ENCODE data around the gene C14orf180. TPM values are rescaled to one million over a fixed set of nuclear protein-coding genes. Genes with fewer than 3 reads are reported as not detected.

The C14orf180 gene
- total RNA-seq, 4 donors from 2014 or later: 6.0 to 333 (median 18.2) TPM

GRCh38 chr14:104602933-104603325 lies 23.4 kb downstream of the C14orf180 start:
- TF ChIP-seq CTCF (IDR thresholded peaks at IDR 0.05; ENCODE audit: low read depth): no peak

GRCh38 chr14:104603711-104604401 lies 24.3 kb downstream of the C14orf180 start:
- no peak for TF ChIP-seq CTCF (IDR thresholded peaks at IDR 0.05; ENCODE audit: low read depth)

- TF ChIP-seq CTCF (IDR thresholded peaks at IDR 0.05; ENCODE audit: low read depth): no peak
Measured at GRCh38 chr14:104604458-104605449, 25.2 kb downstream of the C14orf180 start, which contains the start of gene TMEM179. Gene TMEM179, minus strand, starts transcription at chr14:104604772. Its CDS starts 31 bp downstream, at chr14:104604741.

- TF ChIP-seq CTCF (IDR thresholded peaks at IDR 0.05; ENCODE audit: low read depth): no peak
Measured at GRCh38 chr14:104609666-104610065, 30.1 kb downstream of the C14orf180 start.

- no peak for TF ChIP-seq CTCF (IDR thresholded peaks at IDR 0.05; ENCODE audit: low read depth)
Measured at GRCh38 chr14:104610749-104611310, 31.3 kb downstream of the C14orf180 start.

- TF ChIP-seq CTCF (IDR thresholded peaks at IDR 0.05; ENCODE audit: low read depth): no peak
Measured at GRCh38 chr14:104611881-104612280, 32.3 kb downstream of the C14orf180 start.
